GM19452 (cell line): ENCODE measurements around the gene KLLN.
A peak's percentile ranks its signal among the peaks of the same experiment; 100 is the strongest.
"Not testable (repeated sequence)": the region's sequence is repeated elsewhere in the genome, so short reads cannot be mapped to it uniquely, and the experiment has no call there.

Experiments
- ATAC-seq: cut with Tn5 transposase; IDR thresholded peaks from one replicate; pipeline ENCODE4 v1.9.1; 2021; ENCODE audit not compliant: unreplicated experiment

The KLLN gene

GRCh38 chr10:87843714-87844113 lies 19.6 kb downstream of the KLLN start:
- no peak for ATAC-seq

GRCh38 chr10:87842776-87843497 lies 20.4 kb downstream of the KLLN start:
- ATAC-seq: no peak

GRCh38 chr10:87842220-87842641 lies 21.1 kb downstream of the KLLN start:
- ATAC-seq: no peak

DNA sequence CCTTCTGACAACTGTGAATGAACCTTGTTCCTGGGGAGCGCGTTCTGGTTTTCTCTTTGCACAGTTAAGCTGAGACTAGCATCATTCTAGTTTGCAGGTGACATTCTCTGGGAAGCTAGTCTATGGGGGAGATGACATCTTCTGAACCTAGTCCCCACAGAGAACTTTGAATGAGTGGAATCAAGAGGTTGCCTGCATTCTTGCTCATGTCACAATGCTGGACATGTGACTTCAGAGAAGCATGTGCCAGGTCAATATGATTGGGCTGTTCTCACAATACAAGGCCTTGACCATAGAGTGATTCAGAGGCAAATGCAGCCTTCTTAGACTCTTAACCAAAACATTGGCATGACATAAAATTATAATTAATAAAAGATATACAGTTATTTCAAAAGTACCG lies 22.1 kb downstream of the KLLN start:
- no peak for ATAC-seq

DNA sequence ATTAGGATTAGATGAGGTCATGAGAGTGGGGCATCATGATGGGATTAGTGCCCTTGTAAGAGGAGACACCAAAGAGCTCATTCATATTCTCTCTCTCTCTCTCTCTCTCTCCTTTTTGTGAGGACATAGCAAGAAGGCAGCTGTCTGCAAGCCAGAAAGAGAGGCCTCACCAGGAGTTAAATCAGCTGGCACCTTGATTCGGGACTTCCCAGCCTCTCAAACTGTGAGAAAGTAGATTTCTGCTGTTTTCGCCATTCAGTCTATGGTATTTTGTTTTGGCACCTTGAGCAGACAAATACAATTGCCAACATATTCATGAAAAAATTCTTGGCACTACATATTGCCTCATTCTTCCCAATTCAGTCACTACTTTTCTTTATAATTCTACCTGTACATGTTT lies 24.7 kb downstream of the KLLN start:
- ATAC-seq: no peak

GRCh38 chr10:87837445-87837844 lies 25.9 kb downstream of the KLLN start:
- no peak for ATAC-seq

GRCh38 chr10:87836098-87836497 lies 27.2 kb downstream of the KLLN start:
- no peak for ATAC-seq

DNA sequence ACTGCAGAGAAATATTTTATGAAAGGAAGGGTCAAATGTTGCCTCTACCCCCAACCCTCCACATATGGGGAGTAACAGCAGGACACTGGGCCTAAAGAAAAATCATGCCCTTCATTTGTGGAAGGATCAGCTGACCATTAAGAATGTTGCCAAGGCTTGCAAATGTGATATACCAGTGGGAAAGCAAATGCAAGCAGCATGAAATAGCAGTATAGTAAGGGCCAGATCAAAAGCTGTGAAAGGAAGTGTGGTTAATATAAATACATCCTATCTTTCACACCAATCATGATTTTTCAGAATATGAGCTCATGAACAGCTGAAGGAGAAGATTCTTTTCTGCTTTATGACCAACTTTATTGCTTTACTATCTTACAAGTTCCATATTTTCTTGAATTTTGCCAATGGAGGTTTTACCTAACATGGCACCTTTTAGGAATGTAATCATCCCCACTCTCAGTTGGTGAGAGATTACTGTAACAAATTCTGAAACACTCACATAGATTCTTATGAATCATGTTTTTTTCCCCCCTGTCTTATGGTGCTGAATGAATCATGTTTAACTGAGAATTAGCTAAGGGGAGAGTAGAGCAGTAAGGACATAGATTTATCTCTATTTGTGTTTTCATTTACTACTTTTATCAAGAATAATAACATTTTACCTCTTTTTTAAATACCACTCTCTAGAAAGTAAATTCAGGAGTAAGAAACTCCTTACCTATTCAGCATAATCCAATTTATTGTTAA lies 33.2 kb downstream of the KLLN start:
- no peak for ATAC-seq

DNA sequence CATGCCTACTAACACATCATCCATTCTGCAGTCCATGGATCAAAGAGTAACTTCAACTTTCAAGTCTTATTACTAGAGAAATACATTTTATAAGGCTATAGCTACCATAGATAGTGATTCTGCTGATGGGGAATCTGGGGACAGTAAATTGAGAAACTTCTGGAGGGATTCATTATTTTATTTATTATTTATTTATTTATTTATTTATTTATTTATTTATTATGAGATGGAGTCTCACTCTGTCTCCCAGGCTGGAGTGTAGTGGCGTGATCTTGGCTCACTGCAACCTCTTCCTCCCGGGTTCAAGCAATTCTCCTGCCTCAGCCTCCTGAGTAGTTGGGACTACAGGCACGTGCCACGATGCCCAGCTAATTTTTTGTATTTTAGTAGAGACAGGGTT lies 34.3 kb downstream of the KLLN start:
- not testable (repeated sequence) for ATAC-seq

DNA sequence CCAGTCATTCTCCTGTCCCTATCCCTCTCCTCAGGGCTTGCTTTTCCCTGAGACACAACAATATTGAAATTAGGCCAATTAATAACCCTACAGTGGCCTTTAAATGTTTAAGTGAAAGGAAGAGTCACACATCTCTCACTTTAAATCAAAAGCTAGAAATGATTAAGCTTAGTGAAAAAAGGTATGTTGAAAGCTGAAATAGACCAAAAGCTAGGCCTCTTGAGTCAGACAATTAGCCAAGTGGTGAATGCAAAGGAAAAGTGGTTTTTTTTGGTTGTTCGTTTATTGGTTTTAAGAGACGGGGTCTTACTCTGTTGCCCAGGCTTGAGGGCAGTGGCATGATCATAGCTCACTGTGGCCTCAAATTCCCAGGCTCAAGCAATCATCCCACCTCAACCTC lies 35.7 kb downstream of the KLLN start:
- no peak for ATAC-seq

DNA sequence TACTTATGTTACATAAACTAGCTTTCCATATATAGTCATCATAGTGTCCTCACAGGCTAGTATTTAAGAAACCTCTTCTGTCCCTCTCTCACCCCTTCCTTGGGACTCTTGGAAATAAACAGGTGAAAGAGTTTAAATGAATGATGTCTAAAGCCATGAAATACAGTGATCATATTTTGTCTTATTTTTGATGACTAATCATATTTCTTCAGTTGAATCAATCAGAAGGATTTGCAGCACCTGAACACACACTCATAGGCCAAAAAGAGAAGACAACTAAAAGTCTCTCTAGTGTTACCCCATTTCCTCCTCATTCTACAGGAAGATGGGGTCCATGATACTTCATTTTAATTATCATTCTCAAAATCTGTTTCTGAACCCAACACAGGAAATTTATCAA lies 36.7 kb downstream of the KLLN start:
- no peak for ATAC-seq

DNA sequence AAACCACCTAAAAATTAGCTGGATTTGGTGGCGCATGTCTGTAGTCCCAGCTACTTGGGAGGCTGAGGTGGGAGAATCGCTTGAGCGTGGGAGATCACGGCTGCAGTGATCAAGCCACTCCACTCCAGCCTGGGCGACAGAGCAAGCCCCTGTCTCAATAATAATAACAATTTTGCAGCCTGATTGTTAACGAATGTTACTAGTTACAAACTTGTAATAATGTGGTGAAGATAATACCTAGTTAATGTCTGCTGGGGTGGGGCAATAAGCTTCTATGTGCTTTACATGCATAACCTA lies 44.1 kb downstream of the KLLN start:
- no peak for ATAC-seq

DNA sequence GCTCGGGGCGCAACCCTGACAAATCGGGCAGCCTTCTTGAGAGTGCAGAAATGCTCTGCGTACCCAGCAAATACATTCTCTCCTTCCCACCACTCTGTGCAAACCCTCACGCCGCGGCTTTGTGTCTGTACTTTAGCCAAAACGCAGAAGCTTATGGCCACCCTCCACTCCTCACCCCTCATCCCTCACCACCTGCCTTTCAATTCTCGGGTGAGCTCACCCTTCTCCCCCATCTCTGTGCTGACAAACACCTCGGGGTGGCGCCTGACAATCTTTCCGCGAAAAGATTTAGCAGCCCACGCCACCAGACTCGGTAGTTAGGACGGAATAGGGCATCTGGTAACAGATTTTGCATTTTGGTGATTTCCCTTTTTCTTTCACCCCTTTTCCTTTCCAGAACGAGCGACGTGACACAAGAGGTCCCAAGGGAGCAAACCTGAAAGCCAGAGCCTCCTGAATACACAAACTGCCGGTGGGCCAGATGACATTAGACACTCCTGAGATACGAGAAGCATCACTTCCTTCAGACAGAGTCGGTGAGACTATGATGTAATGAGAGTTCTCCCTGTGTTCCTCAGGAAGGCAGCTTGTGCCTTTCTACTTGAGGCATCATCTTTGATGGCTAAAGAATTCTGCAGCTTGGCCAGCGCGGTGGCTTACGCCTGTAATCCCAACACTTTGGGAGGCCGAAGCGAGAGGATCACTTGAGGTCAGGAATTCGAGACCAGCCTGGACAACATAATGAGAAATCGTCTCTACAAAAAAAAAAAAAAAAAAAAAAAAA lies 44.6 kb downstream of the KLLN start:
- ATAC-seq: peak; percentile 46

DNA sequence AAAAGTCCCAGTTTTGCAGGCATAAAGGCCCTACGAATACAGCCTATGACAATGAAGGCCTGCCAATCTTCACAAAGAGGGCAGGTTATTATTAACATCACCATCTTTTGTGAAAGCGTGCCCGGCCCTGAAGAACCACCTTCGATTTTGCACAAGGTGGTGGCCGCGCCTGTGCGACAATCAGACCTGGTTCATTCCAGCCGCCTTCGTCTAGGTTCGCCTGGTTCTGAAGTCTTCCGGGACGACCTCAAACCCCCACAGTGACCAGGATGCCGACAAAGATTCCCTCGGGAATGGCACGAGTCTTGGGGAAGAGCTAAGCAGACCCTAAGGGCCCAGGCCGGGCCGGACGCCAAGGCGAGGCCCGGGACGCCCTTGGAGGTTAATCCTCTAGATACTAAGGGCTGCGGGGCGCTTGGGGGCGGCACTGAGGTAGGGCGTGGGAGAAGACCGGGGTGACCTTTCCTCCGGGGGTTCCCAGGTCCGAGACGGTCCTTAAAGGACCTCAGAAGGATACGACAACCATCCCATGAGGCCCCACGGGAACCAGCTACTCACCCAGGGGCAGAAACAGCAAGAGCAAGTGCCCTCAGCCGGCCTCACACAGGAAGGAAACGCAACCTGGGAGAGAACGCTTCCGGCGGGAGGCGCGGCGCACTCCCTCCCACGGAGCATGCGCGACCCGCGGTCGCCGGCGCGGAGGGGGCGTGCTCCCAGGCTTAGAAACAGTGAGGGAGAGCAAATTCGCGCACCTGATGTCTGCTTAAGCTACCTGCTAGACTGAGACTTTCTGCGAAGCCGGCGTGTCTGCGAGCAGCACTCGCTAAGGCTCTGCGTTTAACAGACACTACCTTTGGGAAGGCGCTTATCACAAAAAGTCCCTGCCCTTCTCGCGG lies 45.5 kb downstream of the KLLN start, which contains the start of gene ATAD1:
Gene ATAD1, minus strand, starts transcription at position 618 of the 896 bp plus-strand sequence. CDS start 3,627 bp downstream, outside the sequence.
- ATAC-seq: peak; percentile 72

- ATAC-seq: no peak
Observed at GRCh38 chr10:87816898-87817608, 46.3 kb downstream of the KLLN start.

GRCh38 chr10:87816163-87816897 lies 47.0 kb downstream of the KLLN start:
- no peak for ATAC-seq
